Retina (tissue), 1 donor: ENCODE results near the gene GRIA2.

Source experiments
- DNase-seq: peaks from one replicate; pipeline ENCODE4 v3.0.0-alpha.2; 2016

GRIA2 gene

DNA sequence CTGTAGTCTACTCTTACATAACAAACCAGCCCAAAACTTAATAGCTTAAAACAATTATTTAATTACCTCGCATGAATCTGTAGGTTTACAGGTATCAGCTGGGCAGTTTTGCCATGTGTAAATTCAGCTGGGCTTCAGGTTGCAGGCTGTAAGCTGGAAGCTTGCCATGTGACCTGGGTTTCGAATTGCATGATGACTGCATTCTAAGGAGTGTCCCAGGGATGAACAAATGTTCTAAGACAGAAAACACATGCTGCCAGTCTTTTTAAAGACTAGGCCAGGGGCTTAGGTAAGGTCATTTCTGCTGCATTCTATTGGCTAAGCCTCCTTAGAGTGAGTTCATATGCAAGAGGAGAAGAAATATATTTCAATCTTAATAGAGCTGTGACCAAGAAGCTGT lies 44.8 kb downstream of the GRIA2 start:
- DNase-seq: no peak

DNA sequence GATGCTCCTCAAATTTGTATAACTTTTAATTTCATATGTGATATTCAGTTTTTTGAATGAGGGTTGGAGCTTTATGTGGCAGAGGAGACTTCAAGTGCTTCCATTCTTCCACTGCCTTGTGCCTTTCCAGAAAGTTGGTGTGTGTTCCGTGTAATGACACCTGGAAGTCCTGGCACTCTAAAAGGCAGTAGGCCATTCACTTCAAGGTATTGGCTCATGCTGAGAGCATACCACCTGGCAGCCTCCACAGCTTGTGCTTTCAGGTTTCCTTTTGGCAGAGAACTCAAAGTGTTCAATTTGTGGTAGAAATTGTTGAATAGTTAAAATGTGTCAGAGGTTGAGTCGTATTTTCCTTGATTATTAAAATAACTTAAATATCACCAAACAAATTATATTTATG lies 49.6 kb downstream of the GRIA2 start:
- DNase-seq: no peak

DNA sequence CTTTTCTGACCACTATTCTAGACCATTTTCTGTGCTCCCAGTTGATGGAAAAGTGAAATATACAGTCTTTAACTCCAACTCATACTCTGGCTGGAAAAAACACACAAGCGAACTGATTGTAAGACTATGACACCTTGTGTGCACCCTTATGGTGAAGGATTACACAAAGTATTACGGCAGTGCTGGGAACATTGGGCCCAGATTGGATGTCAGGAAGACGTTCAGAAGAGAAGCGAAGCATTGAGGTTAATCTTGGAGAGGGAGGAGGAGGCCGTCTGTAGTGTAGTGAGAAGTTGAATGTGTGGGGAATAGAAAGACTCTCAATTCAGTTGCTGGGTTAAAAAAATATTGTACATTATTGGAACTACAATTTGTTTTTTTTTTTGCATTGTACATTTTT lies 50.0 kb downstream of the GRIA2 start:
- DNase-seq: no peak

DNA sequence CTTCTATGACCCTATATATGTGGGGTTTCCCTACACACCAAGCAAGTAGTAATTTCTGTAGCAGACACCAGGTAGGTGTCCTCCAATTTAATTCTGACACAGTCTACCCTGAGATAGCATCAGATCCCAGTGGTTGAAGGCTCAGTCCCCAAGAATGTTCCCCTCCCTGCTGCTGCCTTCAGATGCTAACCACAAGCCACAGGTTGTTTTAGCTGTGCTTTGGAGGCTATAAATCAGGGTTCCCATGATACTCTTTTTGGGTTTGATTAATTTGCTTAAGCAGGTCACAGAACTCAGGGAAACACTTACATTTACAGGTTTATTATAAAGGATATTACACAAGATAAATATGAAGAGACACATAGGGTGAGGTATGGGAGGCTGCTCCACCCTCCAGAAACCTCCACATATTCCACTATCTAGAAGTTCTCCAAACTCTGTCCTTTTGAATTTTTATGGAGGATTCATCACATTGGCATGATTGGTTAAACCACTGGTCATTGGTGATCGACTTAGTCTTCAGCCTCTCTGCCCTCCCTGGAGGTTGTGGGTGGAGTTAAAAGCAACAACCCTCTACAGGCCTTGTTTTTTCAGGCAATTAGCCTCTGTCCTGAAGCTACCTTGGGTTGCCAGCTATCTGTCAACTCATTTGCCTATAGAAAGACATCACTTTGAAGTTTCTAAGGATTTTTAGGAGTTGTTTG lies 50.8 kb downstream of the GRIA2 start:
- no peak for DNase-seq

DNA sequence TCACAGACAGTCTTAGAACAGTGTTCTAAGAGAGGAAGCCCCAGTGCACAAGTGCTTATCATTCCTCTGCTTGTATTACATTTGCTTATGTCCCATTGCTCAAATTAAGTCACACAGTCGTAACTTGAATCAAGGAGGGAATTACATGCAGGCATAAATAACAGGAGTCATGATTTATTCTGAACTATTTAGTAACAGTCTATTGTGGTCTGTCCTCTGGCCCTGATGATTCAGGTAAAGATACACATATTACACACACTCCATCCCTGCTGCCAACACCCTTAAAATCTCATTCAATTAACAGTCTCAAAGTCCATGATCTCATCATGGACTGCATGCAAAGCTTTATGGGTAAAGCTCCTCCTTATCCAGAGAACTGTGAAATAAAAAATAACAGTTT lies 60.1 kb downstream of the GRIA2 start:
- no peak for DNase-seq

DNA sequence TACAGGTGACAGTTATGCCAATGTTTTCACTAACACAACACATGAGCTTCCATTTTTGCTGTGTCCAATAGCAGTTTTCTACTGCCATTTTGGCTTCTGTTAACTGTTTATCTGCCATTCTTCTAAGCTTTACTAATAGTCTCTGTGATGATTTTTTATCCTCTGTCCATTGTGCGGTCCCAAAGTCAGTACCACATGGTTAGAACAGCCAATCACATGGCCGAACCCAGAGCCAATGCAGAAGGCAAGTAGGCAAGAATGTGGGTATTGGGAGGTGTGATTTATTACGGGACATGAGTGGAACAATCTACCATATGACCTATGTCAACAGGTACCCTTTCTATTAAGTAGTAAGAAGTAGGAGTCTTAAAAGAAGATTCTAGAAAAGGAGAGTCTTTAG lies 61.5 kb downstream of the GRIA2 start:
- DNase-seq: no peak

DNA sequence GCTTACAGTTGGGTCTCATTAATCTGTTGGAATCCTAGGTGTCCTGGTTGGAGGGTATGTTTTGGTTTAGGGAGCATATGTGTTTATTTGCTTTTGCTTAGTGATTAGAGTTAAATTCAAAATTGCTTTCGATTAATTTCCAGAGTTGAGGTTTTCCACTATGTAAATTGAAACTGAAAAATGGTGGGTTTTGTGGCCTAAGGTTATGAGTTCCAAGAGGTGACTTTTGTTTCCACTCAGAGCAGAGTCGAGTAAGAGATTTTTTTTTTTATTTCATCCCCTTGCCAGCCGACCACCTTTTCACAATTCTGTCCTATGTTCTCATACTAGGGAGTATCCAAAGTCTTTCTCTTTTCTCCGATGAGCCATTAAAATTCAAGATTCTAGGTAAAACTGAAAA lies 66.9 kb downstream of the GRIA2 start:
- no peak for DNase-seq

DNA sequence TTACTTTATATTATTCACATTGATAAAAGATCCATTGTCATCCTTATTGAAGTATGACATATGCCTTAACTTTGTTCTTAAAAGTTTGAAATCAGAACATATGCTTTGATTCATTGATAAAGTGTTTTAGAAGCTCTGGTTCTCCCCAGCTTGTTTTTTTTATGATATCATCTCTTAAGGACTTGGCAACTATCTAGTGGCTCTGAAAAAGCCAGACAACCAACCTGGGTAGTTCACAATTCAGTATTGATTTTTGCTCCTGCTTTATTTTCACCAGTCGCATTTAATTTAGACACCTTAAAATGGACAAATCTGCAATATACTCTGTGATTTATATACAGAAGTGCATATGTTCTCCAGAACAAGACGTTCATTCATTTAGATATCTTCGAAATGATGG lies 70.1 kb downstream of the GRIA2 start:
- no peak for DNase-seq

DNA sequence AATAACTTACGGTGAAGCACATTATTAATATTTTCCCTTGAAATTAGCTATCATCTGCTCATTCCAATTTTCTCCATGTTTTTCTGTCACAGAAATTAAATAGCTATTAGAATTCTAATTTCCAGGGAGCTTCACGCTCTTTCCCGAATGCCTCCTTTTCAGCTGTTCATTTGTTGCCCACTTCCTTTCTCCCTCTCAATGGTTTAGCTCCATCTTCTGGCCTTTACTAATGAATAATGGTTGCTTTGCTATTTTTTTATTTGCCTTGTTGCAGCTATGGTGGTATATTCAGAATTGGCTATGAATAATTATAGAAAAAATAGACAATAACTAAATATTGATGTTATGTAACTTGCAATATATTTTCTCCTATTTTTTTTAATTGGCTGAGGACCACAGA lies 70.5 kb downstream of the GRIA2 start:
- no peak for DNase-seq

DNA sequence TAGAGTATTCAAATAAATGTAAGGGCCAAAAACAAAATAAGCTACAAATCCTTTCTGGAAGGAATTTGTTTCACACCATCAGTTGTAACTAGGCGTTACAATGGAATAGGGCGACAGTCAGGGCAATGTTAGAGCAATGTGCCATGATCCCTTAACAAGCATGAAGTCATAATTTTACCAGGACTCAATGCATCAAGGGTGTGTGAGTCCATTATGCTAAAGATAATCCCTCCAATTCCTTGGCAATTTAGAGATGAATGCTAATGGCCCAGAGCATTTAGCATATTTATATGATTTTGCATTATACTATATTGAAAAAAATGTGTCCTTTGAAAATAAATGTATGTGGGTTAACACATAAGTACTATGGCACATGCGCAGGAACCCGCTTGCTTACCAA lies 73.1 kb downstream of the GRIA2 start:
- DNase-seq: no peak

DNA sequence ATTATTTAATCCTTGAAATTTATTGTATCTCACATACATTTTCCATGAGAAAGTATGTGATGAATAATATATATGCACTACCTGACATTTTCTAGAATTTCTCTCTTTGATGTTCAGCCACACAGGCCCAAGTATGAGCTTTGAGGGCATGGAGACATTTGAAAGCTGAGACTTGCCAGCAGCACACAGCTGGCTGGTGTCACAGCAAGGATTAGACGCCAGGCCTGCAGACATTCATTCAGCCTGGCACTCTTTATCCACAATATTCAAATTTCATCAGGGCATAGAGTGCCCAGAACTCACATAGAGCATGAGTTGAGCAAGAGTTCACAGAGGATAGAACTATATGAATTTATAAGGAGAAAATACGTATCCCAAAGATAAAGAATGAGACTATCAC lies 74.0 kb downstream of the GRIA2 start:
- no peak for DNase-seq

DNA sequence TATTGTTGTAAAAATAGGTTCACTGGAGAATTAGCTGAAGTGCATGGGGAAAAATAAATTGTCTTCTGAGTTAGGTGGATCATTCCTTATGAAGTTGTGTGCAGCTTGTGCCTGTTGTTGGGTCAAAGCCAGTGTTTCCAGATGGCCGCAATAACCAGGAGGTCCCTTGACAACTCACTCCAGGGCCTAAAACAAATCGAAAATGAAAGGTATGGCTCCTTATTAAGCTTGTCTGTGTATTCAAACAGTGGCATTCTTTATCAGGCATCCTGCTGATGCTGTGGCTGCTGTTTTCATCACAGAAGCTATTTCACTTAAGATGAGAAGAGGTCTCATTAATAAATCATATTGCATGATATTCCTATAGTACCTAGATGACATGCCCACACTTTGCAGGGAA lies 80.2 kb downstream of the GRIA2 start:
- peak; percentile 35 for DNase-seq

DNA sequence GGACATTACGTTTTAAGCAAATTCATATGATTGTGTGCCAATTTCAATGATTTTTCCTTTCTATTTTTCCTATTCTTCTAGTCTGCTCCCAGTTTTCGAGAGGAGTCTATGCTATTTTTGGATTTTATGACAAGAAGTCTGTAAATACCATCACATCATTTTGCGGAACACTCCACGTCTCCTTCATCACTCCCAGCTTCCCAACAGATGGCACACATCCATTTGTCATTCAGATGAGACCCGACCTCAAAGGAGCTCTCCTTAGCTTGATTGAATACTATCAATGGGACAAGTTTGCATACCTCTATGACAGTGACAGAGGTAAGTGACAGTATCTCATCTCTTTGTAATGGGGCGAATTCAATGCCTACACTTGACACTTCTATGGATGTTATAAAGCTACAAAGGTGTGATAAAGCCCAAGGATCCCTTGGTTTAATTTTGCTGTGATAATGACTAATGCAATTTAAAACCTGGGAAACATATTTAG lies 83.0 kb downstream of the GRIA2 start:
- no peak for DNase-seq

DNA sequence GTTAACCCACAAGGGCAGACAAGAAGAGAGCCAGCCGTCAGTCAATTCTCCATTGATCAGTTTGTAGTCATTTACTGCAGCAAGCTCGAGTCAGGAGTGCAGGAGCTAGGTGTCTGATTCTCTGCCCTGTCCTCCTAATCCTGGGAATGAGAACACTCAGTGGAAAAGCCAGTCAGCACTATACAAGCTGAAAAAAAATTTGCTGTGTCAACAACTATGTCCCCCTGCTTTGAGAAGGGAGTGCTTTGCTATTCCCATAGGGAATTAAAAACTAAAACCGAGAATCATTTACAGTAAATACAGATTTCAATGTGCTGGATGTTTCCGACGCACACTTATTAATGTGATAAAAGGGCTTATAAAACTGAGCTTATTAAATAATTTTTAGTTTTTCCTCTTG lies 84.2 kb downstream of the GRIA2 start:
- no peak for DNase-seq

DNA sequence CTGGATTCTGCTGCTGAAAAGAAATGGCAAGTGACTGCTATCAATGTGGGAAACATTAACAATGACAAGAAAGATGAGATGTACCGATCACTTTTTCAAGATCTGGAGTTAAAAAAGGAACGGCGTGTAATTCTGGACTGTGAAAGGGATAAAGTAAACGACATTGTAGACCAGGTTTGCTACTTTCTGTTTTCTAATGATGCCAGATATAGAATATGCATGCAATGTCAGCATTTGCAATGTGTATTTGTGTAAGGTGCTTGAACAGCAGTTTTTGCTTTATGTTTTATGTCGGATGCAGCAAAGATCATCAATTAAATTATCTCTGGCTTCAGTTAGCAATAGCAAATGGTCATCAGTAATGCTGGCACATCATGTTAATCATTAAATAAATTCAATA lies 92.2 kb downstream of the GRIA2 start:
- no peak for DNase-seq

DNA sequence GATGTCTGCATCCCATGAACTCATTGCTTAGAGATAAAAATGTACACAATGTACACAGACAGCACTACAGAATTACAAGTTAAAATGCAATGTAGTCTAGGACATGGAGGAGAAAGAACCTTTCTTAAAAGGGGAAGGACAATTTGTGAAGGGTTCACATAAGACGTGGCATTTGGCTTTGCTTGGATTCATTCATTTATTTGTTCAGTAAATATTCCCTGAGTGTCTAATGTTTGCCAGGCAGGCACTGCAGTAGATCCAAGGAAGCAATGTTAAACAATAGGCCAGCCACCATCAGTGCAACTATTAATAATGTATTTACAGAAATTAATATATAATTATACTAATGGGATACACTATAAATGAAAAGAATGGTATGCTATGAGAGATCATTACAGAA lies 94.4 kb downstream of the GRIA2 start:
- DNase-seq: no peak

DNA sequence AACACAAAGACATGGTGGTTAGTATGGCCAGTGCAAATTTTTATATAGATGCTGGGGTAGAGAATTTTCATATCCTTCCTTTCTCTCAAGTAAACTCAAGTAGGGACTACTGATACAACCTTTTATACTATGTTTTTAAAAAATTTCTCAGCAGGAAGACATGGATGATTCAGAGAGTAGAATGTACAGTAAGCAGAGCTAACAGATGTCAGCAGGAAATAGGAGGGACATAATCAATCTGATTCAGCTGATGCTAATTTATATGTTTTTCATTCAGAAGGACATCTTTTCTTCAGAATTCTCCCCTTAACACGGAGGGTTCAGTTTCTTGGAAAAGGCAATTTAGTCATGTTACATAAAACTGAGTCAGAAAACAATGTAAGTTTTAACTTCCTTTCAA lies 95.4 kb downstream of the GRIA2 start:
- no peak for DNase-seq

DNA sequence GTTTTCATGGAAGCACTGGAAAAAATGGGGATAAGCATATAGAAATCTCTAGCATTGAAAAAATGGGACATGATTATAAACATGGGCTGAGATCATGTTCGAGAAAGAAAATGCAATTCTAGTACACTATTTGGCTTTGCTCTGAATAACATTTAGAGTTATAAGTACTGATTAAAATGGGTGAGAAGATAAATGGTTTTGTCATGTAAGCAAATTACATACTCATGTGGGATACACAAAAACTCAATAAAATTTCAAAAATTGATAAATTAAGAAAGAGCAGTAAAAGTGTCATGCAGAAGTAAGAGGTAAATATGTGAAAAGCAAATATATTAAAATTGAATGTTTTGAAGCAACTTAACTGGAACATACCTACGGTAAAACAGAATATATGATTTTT lies 99.6 kb downstream of the GRIA2 start:
- DNase-seq: no peak

DNA sequence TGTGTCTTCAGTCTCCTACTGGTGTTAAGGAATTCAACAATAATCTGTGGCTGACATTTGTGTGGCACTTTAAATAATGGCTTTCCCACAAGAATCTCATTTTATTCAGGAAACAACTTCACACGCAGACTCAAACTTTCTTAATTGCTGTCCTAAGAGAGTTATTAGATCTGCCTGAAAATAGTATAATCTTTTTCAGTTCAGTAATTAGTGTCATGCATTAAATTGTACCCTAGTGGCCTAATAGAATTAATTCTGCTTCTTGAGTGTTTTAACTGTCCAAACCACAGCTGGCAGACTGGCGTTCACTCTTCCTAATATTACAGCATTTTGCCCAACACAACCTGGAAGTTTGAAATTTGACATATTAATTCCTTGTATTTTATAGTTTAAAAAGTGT lies 107.1 kb downstream of the GRIA2 start:
- DNase-seq: no peak

DNA sequence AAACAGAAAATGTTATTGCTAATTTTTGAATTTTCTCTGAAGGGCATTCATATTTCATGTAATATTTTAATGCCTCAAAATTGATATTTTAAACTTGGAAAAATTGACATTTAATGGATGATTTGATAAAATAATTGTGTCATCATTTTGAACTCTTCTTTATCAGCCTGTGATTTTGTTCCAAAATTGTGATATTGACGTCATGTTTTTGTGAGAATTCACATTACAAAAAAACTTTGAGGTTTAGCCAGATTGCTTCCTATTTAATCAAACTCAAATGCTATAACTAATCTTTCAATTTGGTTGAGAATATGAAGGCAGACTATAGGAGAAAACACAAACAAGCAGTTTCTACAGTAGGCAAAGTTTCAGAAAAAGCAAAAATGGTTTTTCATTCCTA lies 137.4 kb downstream of the GRIA2 start:
- no peak for DNase-seq

DNA sequence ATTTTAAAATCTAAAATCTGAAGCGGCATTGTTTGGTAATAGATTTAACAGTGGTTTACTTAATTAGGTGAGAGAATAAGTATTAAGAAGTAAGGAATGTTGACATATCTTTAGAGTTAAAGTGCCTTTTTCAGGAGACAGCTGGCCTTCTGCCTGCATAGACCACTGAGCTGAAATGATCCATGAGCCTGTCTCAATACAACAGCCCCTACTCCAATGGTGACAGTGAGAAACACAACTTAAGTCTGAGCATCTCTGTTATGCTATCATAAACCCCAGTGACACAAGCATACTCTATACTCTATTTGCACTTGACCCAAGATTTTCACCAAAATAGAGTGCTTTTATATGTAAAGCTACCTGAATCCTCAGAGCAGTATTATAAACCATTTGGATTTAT lies 137.9 kb downstream of the GRIA2 start:
- DNase-seq: no peak

DNA sequence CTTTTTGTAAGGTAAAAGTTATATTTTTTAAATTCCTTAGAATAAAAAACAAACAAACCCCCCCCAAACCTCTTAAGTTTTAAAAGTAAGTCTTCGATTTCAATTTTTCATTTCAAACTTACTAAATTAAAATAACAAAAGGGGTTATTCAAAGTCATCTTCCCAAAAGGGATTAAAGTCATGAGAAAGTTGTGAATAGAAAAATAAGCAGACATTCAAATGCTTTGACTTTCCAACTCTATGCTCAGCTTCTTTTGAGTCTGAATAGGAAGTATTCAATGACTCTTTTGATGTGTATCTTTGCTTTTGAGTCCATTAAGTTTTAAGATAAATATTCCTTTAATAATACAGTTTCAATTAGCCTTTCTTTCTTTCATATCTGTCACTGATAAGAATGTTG lies 138.3 kb downstream of the GRIA2 start:
- DNase-seq: no peak

DNA sequence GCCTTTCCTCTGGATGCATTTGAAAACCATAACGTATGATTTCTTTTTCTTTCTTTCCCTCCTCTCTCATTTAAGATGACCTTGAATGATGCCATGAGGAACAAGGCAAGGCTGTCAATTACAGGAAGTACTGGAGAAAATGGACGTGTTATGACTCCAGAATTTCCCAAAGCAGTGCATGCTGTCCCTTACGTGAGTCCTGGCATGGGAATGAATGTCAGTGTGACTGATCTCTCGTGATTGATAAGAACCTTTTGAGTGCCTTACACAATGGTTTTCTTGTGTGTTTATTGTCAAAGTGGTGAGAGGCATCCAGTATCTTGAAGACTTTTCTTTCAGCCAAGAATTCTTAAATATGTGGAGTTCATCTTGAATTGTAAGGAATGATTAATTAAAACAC lies 142.8 kb downstream of the GRIA2 start:
- no peak for DNase-seq

DNA sequence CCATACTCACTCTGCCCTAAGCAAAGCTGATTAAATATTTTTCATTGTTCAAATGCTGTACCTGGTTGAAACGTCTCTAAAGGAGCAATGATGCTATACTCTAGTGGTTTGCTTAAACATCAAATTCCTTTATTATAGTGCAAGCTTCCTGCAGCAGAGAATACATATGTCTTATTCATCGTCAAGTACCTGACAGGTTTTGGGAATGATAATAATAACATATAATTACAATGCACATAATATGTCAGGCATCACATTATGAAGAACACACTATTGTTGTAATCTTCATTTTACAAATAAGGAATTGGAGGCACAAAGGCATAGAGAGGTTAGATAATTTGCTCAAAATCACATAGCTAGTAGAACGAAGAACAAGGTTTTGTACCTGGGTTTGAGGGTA lies 151.6 kb downstream of the GRIA2 start:
- DNase-seq: no peak

DNA sequence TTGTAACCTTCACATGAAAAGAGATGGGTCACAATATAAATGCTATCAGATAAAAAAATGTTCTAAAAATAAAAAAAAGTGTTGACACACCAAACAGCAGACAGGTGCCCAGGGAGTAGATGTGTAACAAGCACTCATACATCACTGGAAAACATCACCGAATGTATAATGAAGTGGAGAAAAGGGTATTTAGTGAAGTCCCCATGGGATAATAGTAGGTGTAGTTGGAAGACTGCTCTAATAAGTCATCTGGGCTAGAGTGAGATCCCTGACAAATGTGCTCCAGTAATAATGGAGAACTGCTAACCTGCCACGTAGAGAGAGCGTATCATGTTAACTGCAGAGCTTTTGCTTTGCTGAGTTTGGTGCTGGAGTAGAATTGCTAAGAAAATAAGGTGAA lies 152.0 kb downstream of the GRIA2 start:
- no peak for DNase-seq

DNA sequence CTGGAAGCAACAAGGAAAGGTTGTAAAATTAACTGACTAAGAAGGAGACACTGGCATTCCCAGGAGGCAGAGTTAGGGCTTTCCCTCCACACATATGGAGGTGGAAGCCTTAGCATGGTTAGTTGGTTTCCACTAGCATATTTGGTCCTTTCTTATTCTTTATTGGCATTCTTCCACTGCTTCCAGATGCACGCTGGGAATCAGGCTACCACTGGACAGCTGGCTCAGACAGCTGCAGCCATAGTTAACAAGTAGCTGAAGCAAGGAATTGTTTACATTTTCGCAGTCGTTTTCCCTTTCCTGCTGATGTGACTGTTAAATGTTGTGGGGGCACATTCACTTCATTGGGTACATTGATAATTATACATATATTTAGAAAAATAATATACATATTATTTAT lies 169.2 kb downstream of the GRIA2 start:
- DNase-seq: no peak
